ENCODE data around the gene SIPA1L3. TPM values are rescaled to one million over a fixed set of nuclear protein-coding genes. Genes with fewer than 3 reads are reported as not detected.
A peak's percentile ranks its signal among the peaks of the same experiment; 100 is the strongest.
"Not testable (repeated sequence)": the region's sequence is repeated elsewhere in the genome, so short reads cannot be mapped to it uniquely, and the experiment has no call there.

SIPA1L3 gene
- total RNA-seq, 1 donor from 2014 or later: 18.6 TPM

DNA sequence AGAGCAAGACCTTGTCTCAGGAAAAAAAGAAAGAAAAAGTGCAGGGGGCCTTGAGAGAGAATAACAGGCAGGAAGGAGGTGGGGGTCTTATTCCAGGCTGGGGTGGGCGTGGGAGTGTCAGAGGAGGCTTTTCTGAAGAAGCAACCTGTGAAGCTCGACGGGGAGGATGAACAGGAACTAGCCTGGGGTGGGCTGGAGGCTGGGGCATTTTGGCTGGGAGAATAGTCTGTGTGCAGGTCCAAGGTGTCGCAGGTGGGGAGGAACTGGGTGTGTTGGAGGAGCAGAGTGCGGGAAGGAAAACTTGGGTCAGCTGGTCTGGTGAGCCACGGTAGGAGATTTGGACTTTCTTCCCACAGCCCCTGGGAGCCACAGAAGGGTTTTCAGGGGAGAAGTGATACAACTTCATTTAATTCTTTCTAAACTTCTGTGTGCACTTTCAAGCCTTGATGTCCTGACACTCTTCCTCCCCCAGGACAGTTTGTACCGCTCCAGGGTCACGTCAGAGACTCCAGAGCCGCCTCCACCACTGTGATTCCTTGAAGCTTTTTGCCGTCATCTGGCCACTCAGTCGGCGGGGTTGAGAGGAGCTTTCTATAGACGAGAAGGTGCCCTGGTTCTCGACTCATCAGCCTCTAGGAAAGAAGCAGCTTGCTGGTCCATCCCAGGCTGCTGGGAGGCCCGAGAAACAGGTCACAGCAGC is 138.7 kb downstream of the SIPA1L3 start:
- DNase-seq: no peak

DNA sequence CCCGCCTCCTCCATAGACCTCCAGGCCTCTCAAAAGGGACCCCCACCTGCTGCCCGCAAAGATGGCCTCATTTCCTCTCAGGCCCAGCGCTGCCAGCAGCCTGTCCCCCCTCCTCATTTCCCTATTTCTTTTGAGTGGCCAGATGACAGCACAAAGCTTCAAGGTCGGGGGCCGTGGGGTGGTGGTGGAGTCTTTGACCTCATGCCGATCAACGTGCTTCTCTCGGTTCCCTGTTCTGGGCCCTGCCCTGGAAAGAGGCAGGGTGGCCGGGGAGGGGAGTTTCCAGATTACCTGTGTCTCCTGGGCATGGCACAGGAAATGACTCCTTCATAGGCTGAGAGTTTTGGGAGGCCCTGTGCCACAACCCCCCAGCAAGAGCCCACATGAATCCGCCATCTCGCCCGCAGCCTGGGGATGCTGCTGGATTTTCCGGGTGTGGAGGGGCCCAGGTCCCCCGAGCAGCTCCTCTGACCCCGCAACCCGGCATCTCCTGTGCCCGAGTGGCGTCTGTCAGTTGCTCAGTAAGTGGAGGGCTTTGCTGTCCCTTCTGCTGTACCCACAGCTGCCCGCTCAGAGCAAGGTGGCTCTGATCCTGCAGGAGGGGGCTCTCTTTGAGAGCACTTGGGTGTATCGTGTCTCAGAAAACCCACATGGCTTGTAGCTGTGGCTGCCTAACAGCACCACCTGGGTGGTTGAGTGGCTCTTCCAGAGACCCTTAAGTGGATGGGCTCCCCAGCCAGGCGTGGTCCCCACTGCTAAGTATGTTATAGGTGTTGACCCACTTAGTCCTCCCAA is 139.4 kb downstream of the SIPA1L3 start:
- no peak for DNase-seq

DNA sequence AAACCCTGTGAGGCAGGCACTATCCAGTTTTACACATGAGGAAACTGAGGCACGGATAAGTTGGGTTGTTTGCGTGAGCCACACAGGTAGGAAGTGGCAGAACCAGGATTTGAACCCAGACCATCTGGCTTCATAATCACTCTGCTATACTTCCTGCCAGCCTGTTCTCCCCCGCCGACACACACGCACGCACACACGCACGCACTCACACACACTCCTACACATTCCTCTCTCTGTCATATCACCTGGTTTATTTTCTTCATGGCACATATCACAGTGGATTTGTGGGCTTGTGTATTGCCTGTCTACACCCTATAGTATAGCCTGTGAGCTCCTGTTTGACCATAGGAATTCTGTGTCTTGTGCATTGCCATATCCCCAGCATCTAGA is 140.0 kb downstream of the SIPA1L3 start:
- no peak for DNase-seq

- DNase-seq: no peak
Measured at GRCh38 chr19:38047641-38048040, 140.6 kb downstream of the SIPA1L3 start.

DNA sequence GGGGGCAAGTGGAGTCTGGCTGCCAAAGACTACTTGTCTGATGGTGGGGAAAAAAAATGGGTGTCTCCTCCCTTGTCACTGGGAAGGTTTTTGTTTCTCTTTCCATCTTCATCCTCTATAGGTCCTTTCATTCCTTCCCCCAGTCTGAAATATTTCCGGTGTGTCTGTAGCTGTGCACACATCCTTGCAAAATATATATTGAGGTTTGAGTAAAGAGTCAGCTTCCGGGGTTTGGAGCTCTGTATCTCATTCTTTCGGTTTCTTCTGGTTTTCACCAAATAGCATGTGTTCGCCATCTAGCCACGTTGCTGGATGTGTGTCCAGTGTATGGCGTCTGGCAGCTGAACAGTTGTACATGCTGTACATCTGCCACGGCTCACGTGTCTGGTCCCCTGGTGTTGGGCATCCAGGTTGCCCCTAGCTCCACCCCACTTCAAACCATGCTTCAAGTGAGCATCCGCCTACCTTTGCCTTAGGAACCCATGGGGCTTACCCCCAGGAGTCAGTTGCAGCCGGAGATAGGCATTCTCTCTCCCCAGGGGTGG is 142.2 kb downstream of the SIPA1L3 start:
- DNase-seq: no peak

- DNase-seq: peak; percentile 70
Measured at GRCh38 chr19:38055010-38055409, 148.0 kb downstream of the SIPA1L3 start.

- no peak for DNase-seq
Measured at GRCh38 chr19:38055655-38056521, 148.9 kb downstream of the SIPA1L3 start.

GRCh38 chr19:38056646-38057045 is 149.6 kb downstream of the SIPA1L3 start:
- no peak for DNase-seq

GRCh38 chr19:38057959-38058690 is 151.1 kb downstream of the SIPA1L3 start:
- peak; percentile 53 for DNase-seq

DNA sequence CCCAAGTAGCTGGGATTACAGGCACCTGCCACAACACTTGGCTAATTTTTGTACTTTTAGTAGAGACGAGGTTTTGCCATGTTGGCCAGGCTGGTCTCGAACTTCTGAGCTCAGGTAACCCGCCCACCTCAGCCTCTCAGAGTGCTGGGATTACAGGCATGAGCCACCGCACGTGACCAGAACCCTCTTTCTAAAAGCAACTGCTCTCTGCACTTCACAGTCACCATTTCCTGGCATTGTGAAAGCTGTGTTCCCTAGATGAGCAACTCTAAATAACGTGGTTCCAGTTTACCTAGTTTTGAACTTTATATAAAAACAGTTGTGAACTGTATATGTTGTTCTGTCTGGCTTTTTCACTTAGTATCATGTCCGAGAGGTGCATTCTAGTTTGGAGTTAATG is 152.9 kb downstream of the SIPA1L3 start:
- DNase-seq: no peak

- DNase-seq: peak; percentile 56
Measured at GRCh38 chr19:38060331-38060730, 153.3 kb downstream of the SIPA1L3 start.

DNA sequence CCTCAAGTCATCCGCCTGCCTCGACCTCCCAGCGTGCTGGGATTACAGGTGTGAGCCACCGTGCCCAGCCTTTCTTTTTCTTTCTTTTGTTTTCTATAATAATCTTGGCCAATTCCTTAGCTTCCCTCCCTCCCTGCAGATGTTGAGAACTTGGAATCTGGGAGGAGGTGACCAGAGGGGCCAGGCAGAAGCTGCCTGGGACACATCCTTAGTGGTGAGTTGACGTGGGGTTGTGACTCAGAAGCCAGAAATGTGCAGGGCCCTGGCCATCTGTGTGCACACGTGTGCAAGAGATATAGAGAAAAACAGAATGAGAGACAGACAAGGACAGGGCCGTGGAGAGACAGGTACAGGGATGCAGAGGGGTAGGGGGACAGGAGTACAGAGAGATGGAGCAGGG is 154.3 kb downstream of the SIPA1L3 start:
- DNase-seq: no peak

GRCh38 chr19:38062959-38063761 is 156.2 kb downstream of the SIPA1L3 start:
- DNase-seq: peak; percentile 79

- DNase-seq: no peak
Measured at GRCh38 chr19:38063928-38064327, 156.9 kb downstream of the SIPA1L3 start.

- no peak for DNase-seq
Measured at GRCh38 chr19:38064661-38065425, 157.8 kb downstream of the SIPA1L3 start.

- DNase-seq: not testable (repeated sequence)
Measured at GRCh38 chr19:38065775-38066174, 158.8 kb downstream of the SIPA1L3 start.

GRCh38 chr19:38068826-38069225 is 161.8 kb downstream of the SIPA1L3 start:
- no peak for DNase-seq

DNA sequence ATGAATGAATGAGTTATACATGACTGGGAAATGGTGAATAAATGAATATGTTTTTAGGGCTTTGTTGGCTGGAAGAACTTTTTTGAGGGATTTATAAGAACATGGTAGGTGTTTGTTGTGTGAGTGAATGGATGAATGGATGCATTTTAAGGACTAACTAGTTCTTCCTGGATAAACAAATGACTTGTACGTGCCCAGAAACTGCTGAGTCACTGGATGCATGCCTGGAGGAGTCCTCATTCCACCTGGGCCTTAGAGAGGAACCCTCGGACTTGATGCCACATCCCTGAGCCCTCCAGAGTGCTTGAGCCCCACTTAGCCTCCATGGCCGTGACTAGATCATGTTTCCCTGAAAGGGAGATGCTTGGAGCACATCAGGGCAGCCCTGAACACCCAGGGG is 163.6 kb downstream of the SIPA1L3 start:
- DNase-seq: no peak

DNA sequence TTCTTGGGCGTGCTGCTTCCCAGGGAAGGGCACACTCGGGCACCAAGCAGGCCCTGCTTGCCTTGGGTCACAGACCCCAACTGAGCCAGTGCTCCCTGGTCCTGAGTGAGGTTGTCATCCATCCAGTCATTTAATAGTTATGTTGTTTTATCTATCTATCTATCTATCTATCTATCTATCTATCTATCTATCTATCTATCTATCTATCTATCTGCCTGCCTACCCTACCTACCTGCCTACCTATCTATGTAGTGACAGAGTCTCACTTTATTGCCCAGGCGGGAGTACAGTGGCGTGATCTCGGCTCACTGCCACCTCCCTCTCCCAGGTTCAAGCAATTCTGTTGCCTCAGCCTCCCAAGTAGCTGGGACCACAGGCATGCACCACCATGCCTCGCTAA is 164.0 kb downstream of the SIPA1L3 start:
- not testable (repeated sequence) for DNase-seq

DNA sequence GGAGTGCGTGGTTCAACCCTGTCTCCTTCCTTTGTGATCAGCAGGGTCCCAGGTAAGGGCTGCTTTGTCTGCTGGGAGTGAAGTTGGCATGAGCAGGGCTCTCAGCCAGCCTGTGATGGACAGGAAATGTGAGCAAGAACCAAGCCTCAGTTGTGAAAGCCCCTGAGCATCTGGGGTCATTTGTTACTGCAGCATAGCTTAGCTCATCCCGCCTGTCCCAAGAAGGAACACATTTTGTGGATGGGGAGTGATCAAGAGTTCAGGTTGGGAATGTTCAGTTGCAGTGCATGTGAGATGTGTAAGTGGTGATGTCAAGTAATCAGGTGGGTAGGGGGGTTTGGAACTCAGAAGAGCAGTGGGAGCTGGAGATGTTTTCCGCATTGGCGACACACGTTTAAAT is 164.6 kb downstream of the SIPA1L3 start:
- no peak for DNase-seq
